ENCODE measurements around the gene GAMT. TPM values are rescaled to one million over a fixed set of nuclear protein-coding genes. Genes with fewer than 3 reads are reported as not detected.

Gene GAMT
- total and polyA plus RNA-seq, 2 donors (not counting 1 experiment from before 2014, with no cell fraction given), result 20.0 to 44.1 TPM

GRCh38 chr19:1418496-1418775 lies 17.1 kb upstream of the GAMT start:
- no peak for DNase-seq (ENCODE audit: low read depth in 2 of 2)
- H3K4me3 ChIP-seq (replicated peaks in 1 of 4; ENCODE audit: control extremely low read depth in 1 of 4, insufficient read depth in 1 of 4, low read depth in 3 of 4, low read length in 4 of 4), result no peak overlapping the region
- no peak overlapping the region for H3K4me2 ChIP-seq (ENCODE audit: extremely low read depth, insufficient read depth, low read length)
- H3K27me3 ChIP-seq (ENCODE audit: control insufficient read depth, insufficient read depth, low read length), result no peaks in the 10 kb centered on the region
- H3K9me3 ChIP-seq (ENCODE audit: control insufficient read depth, insufficient read depth, low read depth, low read length), result no peaks in the 10 kb centered on the region
- peaks cover 49% of the 10 kb centered on the region for H3K36me3 ChIP-seq (ENCODE audit: control insufficient read depth, insufficient read depth, low read length)
- TF ChIP-seq EZH2 (IDR thresholded peaks at IDR 0.05; ENCODE audit: low read length, missing control alignments), result no peak
- TF ChIP-seq, protein P1, sequence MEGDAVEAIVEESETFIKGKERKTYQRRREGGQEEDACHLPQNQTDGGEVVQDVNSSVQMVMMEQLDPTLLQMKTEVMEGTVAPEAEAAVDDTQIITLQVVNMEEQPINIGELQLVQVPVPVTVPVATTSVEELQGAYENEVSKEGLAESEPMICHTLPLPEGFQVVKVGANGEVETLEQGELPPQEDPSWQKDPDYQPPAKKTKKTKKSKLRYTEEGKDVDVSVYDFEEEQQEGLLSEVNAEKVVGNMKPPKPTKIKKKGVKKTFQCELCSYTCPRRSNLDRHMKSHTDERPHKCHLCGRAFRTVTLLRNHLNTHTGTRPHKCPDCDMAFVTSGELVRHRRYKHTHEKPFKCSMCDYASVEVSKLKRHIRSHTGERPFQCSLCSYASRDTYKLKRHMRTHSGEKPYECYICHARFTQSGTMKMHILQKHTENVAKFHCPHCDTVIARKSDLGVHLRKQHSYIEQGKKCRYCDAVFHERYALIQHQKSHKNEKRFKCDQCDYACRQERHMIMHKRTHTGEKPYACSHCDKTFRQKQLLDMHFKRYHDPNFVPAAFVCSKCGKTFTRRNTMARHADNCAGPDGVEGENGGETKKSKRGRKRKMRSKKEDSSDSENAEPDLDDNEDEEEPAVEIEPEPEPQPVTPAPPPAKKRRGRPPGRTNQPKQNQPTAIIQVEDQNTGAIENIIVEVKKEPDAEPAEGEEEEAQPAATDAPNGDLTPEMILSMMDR (conservative IDR thresholded peaks at IDR 0.05 in 1 of 2, IDR thresholded peaks at IDR 0.05 in 1 of 2; ENCODE audit: low read depth in 1 of 2, low read length in 2 of 2), result no peak
- H3K27ac ChIP-seq (ENCODE audit: insufficient read depth, low read length), result peak overlapping the region; percentile 49
- H3K79me2 ChIP-seq (ENCODE audit: control insufficient read depth, insufficient read depth, low read length), result peaks cover 88% of the 10 kb centered on the region
- peaks cover 21% of the 10 kb centered on the region for H3K4me1 ChIP-seq (ENCODE audit: control insufficient read depth, extremely low read depth, insufficient read depth, low read length)
- H4K20me1 ChIP-seq (ENCODE audit: control insufficient read depth, extremely low read depth, insufficient read depth, low read length), result no peaks in the 10 kb centered on the region
- H2AFZ ChIP-seq (ENCODE audit: low read length), result no peak overlapping the region
- H3K9ac ChIP-seq (ENCODE audit: insufficient read depth, low read length), result no peak overlapping the region

DNA sequence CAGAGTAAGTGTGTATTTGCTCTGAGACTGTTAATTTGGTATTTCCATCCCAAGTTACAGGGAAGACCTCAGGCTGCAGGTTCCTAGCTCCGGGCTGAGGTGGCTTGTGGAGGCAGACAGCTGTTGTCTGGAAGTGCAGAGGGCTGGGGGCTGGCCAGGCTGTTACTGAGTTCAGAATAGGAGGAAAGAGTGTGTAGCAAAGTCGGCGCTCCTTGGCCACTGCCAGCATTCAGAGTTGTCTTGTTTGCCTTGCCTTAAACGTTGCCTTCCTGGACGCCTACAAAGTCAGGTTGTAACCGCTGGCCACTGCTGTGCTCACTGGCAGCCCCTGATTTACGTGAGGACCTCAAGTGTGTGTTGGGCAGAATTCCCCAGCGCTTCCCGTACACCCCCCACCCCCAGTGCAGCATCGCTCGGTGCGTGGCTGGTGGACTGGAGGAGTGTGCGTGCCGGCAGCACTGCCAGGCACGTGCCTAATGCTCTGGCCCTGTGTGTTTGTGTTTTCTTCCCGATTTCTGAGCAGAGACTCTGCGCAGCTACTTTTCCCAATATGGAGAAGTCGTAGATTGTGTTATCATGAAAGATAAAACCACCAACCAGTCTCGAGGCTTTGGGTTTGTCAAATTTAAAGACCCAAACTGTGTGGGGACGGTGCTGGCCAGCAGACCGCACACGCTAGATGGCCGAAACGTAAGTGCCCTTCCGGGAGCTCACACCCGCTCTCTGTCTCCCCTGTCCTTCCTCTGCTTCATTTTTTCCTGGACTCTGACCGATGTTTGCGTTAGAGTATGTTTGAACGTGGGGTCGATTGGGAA lies 16.5 kb upstream of the GAMT start:
- no peak for DNase-seq (ENCODE audit: low read depth in 2 of 2)
- TF ChIP-seq, protein P1 (conservative IDR thresholded peaks at IDR 0.05 in 1 of 2, IDR thresholded peaks at IDR 0.05 in 1 of 2; ENCODE audit: low read depth in 1 of 2, low read length in 2 of 2), result no peak
- TF ChIP-seq EZH2 (IDR thresholded peaks at IDR 0.05; ENCODE audit: low read length, missing control alignments), result no peak
- H3K36me3 ChIP-seq (ENCODE audit: control insufficient read depth, insufficient read depth, low read length), result peaks cover 49% of the 10 kb centered on the region
- H2AFZ ChIP-seq (ENCODE audit: low read length), result no peak overlapping the region
- peak overlapping the region; percentile 49 for H3K27ac ChIP-seq (ENCODE audit: insufficient read depth, low read length)
- H3K27me3 ChIP-seq (ENCODE audit: control insufficient read depth, insufficient read depth, low read length), result no peaks in the 10 kb centered on the region
- H3K4me3 ChIP-seq (replicated peaks in 1 of 4; ENCODE audit: control extremely low read depth in 1 of 4, insufficient read depth in 1 of 4, low read depth in 3 of 4, low read length in 4 of 4), result no peak overlapping the region
- no peak overlapping the region for H3K4me2 ChIP-seq (ENCODE audit: extremely low read depth, insufficient read depth, low read length)
- H3K4me1 ChIP-seq (ENCODE audit: control insufficient read depth, extremely low read depth, insufficient read depth, low read length), result peaks cover 21% of the 10 kb centered on the region
- peaks cover 88% of the 10 kb centered on the region for H3K79me2 ChIP-seq (ENCODE audit: control insufficient read depth, insufficient read depth, low read length)
- H3K9ac ChIP-seq (ENCODE audit: insufficient read depth, low read length), result no peak overlapping the region
- no peaks in the 10 kb centered on the region for H3K9me3 ChIP-seq (ENCODE audit: control insufficient read depth, insufficient read depth, low read depth, low read length)
- H4K20me1 ChIP-seq (ENCODE audit: control insufficient read depth, extremely low read depth, insufficient read depth, low read length), result no peaks in the 10 kb centered on the region

DNA sequence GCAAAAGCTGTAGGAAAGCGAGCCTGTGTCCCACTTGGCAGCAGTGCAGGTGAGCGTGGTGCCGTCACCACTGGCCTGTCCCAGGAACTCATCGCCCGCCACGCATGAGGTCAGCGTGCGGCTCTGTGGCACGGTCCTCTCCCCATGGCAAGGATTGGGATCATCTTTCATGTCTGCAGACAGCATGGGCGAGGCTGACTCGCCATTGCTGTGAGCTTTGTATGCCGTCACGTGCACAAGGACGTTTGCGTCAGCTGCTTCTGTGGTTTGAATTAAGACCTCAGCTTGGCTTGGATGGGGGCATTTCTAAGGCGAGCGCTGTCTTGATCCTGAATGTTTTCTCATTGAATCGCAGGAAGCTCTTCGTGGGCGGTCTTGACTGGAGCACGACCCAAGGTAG lies 15.8 kb upstream of the GAMT start:
- H3K4me2 ChIP-seq (ENCODE audit: extremely low read depth, insufficient read depth, low read length), result no peak overlapping the region
- H3K27ac ChIP-seq (ENCODE audit: insufficient read depth, low read length), result peak overlapping the region; percentile 96
- DNase-seq (ENCODE audit: low read depth in 2 of 2), result peak; percentile 81 to 89
- no peak overlapping the region for H2AFZ ChIP-seq (ENCODE audit: low read length)
- no peaks in the 10 kb centered on the region for H3K9me3 ChIP-seq (ENCODE audit: control insufficient read depth, insufficient read depth, low read depth, low read length)
- peaks cover 49% of the 10 kb centered on the region for H3K36me3 ChIP-seq (ENCODE audit: control insufficient read depth, insufficient read depth, low read length)
- TF ChIP-seq EZH2 (IDR thresholded peaks at IDR 0.05; ENCODE audit: low read length, missing control alignments), result no peak
- TF ChIP-seq, protein P1 (conservative IDR thresholded peaks at IDR 0.05 in 1 of 2, IDR thresholded peaks at IDR 0.05 in 1 of 2; ENCODE audit: low read depth in 1 of 2, low read length in 2 of 2), result no peak
- no peaks in the 10 kb centered on the region for H4K20me1 ChIP-seq (ENCODE audit: control insufficient read depth, extremely low read depth, insufficient read depth, low read length)
- H3K27me3 ChIP-seq (ENCODE audit: control insufficient read depth, insufficient read depth, low read length), result no peaks in the 10 kb centered on the region
- H3K4me3 ChIP-seq (replicated peaks in 1 of 4; ENCODE audit: control extremely low read depth in 1 of 4, insufficient read depth in 1 of 4, low read depth in 3 of 4, low read length in 4 of 4), result no peak overlapping the region
- peaks cover 23% of the 10 kb centered on the region for H3K4me1 ChIP-seq (ENCODE audit: control insufficient read depth, extremely low read depth, insufficient read depth, low read length)
- no peak overlapping the region for H3K9ac ChIP-seq (ENCODE audit: insufficient read depth, low read length)
- peaks cover 91% of the 10 kb centered on the region for H3K79me2 ChIP-seq (ENCODE audit: control insufficient read depth, insufficient read depth, low read length)
